WERI-Rb-1 (cell line): ENCODE results near the gene AGAP1.
A peak's percentile ranks its signal among the peaks of the same experiment; 100 is the strongest.

Experiments
- DNase-seq: peaks from one replicate; pipeline ENCODE4 v3.0.0-alpha.2; 2020
- H3K27ac ChIP-seq: fragments of 250-450 bp; sonication (Bioruptor Pico); 2 replicates; pipeline ENCODE4 v1.5.1; 2020; ENCODE audit warnings: mild to moderate bottlenecking, moderate library complexity
- H3K27me3 ChIP-seq: fragments of 250-450 bp; sonication (Bioruptor Pico); 2 replicates; pipeline ENCODE4 v1.5.1; 2021; ENCODE audit warnings: mild to moderate bottlenecking, low read depth, moderate library complexity; ENCODE audit not compliant: insufficient read depth, severe bottlenecking
- H3K36me3 ChIP-seq: fragments of 250-450 bp; sonication (Bioruptor Pico); 2 replicates; pipeline ENCODE4 v1.5.1; 2020; ENCODE audit warnings: mild to moderate bottlenecking, moderate library complexity
- H3K4me3 ChIP-seq: 2 replicates; pipeline ENCODE4 v1.5.1; 2011; ENCODE audit warnings: low read depth, mild to moderate bottlenecking, control low read depth, low read length
- H3K9me3 ChIP-seq: fragments of 250-450 bp; sonication (Bioruptor Pico); 2 replicates; pipeline ENCODE4 v1.5.1; 2021; ENCODE audit warnings: mild to moderate bottlenecking, moderate library complexity; ENCODE audit not compliant: severe bottlenecking
- TF ChIP-seq, protein P1 (sequence below): IDR thresholded peaks from 2 replicates; pipeline ENCODE4 v1.5.1; 2011; ENCODE audit warnings: low read depth, mild to moderate bottlenecking, control low read depth, inconsistent platforms, low read length

AGAP1 gene

GRCh38 chr2:235489897-235490296, 3.9 kb upstream of the AGAP1 start:
- Histone ChIP-seq H3K36me3 (no peaks in the 10 kb centered on the region), H3K27me3 (peaks cover 15% of the 10 kb centered on the region), H3K9me3 (peaks cover 22% of the 10 kb centered on the region), H3K27ac (no peak overlapping the region), H3K4me3 (no peak overlapping the region)
- no peak for DNase-seq
- TF ChIP-seq, protein P1, sequence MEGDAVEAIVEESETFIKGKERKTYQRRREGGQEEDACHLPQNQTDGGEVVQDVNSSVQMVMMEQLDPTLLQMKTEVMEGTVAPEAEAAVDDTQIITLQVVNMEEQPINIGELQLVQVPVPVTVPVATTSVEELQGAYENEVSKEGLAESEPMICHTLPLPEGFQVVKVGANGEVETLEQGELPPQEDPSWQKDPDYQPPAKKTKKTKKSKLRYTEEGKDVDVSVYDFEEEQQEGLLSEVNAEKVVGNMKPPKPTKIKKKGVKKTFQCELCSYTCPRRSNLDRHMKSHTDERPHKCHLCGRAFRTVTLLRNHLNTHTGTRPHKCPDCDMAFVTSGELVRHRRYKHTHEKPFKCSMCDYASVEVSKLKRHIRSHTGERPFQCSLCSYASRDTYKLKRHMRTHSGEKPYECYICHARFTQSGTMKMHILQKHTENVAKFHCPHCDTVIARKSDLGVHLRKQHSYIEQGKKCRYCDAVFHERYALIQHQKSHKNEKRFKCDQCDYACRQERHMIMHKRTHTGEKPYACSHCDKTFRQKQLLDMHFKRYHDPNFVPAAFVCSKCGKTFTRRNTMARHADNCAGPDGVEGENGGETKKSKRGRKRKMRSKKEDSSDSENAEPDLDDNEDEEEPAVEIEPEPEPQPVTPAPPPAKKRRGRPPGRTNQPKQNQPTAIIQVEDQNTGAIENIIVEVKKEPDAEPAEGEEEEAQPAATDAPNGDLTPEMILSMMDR: no peak

DNA sequence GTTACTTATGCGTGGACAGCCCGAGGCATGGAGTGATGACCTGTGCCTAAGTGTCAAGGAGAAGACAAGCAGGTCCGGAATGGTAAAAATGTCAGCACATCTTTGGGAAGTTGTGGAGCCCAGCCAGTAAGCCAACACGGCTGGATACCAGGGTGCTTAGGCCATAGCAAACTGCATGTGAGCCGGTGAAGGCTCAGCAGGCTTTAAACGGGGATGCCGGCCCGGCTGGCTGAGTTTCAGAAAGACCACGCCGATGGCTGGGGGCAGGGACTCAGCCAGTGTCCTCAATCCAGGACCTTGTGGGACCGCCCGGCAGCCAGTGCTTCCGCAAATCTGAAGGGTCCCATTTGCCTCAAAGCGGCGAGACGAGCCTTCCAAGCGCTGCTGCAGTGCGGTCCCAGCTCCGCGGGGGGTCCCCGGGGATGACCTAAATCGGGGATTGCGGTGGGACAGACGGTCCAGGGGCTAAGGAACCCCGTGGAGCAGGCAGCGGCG, 946 bp upstream of the AGAP1 start:
- DNase-seq: peak; percentile 57
- Histone ChIP-seq H3K36me3 (no peaks in the 10 kb centered on the region), H3K9me3 (peaks cover 22% of the 10 kb centered on the region), H3K4me3 (peak overlapping the region; percentile 44), H3K27ac (no peak overlapping the region), H3K27me3 (peaks cover 45% of the 10 kb centered on the region)
- TF ChIP-seq, protein P1: no peak

- TF ChIP-seq, protein P1: no peak
- DNase-seq: peak; percentile 30
- H3K4me3 ChIP-seq: peak overlapping the region; percentile 44
- no peak overlapping the region for H3K27ac ChIP-seq
- peaks cover 22% of the 10 kb centered on the region for H3K9me3 ChIP-seq
- peaks cover 50% of the 10 kb centered on the region for H3K27me3 ChIP-seq
- H3K36me3 ChIP-seq: no peaks in the 10 kb centered on the region
Observed at GRCh38 chr2:235493402-235493774, 455 bp upstream of the AGAP1 start.

- Histone ChIP-seq H3K36me3 (no peaks in the 10 kb centered on the region), H3K9me3 (peaks cover 16% of the 10 kb centered on the region), H3K4me3 (peak overlapping the region; percentile 49), H3K27ac (no peak overlapping the region), H3K27me3 (peaks cover 64% of the 10 kb centered on the region)
- TF ChIP-seq, protein P1: no peak
- peak; percentile 28 for DNase-seq
Observed at GRCh38 chr2:235494716-235495372, 1.0 kb downstream of the AGAP1 start.

GRCh38 chr2:235495373-235496238, 1.8 kb downstream of the AGAP1 start:
- TF ChIP-seq, protein P1: no peak
- Histone ChIP-seq H3K27me3 (peaks cover 72% of the 10 kb centered on the region), H3K36me3 (no peaks in the 10 kb centered on the region), H3K4me3 (peak overlapping the region; percentile 49), H3K9me3 (peaks cover 8% of the 10 kb centered on the region), H3K27ac (no peak overlapping the region)
- no peak for DNase-seq
